Tibial nerve (tissue), 4 donors: ENCODE data around the gene MAGI1. TPM values are rescaled to one million over a fixed set of nuclear protein-coding genes. Genes with fewer than 3 reads are reported as not detected.

Source experiments
- DNase-seq, 2 donors: peaks; one replicate each; pipeline ENCODE4 v3.0.0-alpha.2; 2019; ENCODE audit warnings: low spot score in 2 of 2
- H3K27ac ChIP-seq, 4 donors: fragments of 200-600 bp; sonication (generic) in 3 of 4; one replicate each; pipeline ENCODE4 v1.5.1; 2017 to 2019; ENCODE audit warnings: mild to moderate bottlenecking in 1 of 4
- H3K27me3 ChIP-seq, 2 donors: fragments of 200-600 bp; sonication (generic) in 1 of 2; one replicate each; pipeline versions ENCODE4 v1.5.1 to v1.6.0; 2017 to 2019
- H3K36me3 ChIP-seq, 3 donors: fragments of 200-600 bp; sonication (generic); one replicate each; pipeline ENCODE4 v1.5.1; 2018 to 2019
- H3K4me1 ChIP-seq, 4 donors: fragments of 200-600 bp; sonication (generic) in 3 of 4; one replicate each; pipeline ENCODE4 v1.5.1; 2017 to 2019
- H3K4me3 ChIP-seq, 4 donors: fragments of 200-600 bp; sonication (generic) in 3 of 4; one replicate each; pipeline ENCODE4 v1.5.1; 2017 to 2019; ENCODE audit warnings: mild to moderate bottlenecking in 1 of 4, moderate library complexity in 1 of 4
- H3K9me3 ChIP-seq, 4 donors: fragments of 200-600 bp; sonication (generic) in 3 of 4; one replicate each; pipeline ENCODE4 v1.5.1; 2017 to 2019
- CTCF ChIP-seq, 5 experiments: fragments of 200-600 bp in 3 of 5; fragments of 450-650 bp in 2 of 5; sonication (generic) in 3 of 5; IDR thresholded peaks; one replicate each; pipeline ENCODE4 v1.5.1; 2016 to 2019; ENCODE audit warnings: antibody characterized with exemption in 5 of 5, mild to moderate bottlenecking in 3 of 5, moderate library complexity in 2 of 5
- EP300 ChIP-seq, 2 donors: sonication (generic); formaldehyde crosslinking; IDR thresholded peaks; one replicate each; pipeline ENCODE4 v1.6.1; 2017; ENCODE audit warnings: antibody characterized with exemption in 2 of 2, mild to moderate bottlenecking in 1 of 2
- POLR2A ChIP-seq, 2 donors: fragments of 450-650 bp; IDR thresholded peaks; one replicate each; pipeline ENCODE4 v1.6.1; 2017; ENCODE audit warnings: antibody characterized with exemption in 2 of 2, mild to moderate bottlenecking in 2 of 2, moderate library complexity in 2 of 2
- whole genome bisulfite sequencing, 2 donors: methylation state at CpG; one replicate each; pipeline ENCODE4 v1.1.5; 2018; 5-methylcytosine and 5-hydroxymethylcytosine counted together
- total RNA-seq, 4 donors: library from RNA; depleted of rRNA; stranded (reverse); fragments of >200 nt; gene quantifications; one replicate each; pipeline ENCODE4 v1.1.0, GENCODE V29; 2016

Gene MAGI1
- total RNA-seq, 4 donors from 2014 or later, result 30.6 to 52.8 (median 36.1) TPM

GRCh38 chr3:65436580-65436979, 602.1 kb downstream of the MAGI1 start:
- no peaks in the 10 kb centered on the region for H3K9me3 ChIP-seq
- 28 to 43% methylated on average over 1 of the region's 1 CpG for WGBS, 2 donors
- H3K27ac ChIP-seq, result peak overlapping the region in 1 of 4 donors; percentile 58
- peaks cover 0 to 9% (median 0%) of the 10 kb centered on the region in 4 donors for H3K4me1 ChIP-seq
- H3K27me3 ChIP-seq, result no peaks in the 10 kb centered on the region
- no peak for DNase-seq
- H3K4me3 ChIP-seq, result no peak overlapping the region
- TF ChIP-seq CTCF (IDR thresholded peaks at IDR 0.05) (peak in 4 of 5 experiments; percentile 39 to 59 (median 47)), POLR2A (IDR thresholded peaks at IDR 0.05) (no peak), EP300 (IDR thresholded peaks at IDR 0.05) (peak in 1 of 2 donors; percentile 21)
- H3K36me3 ChIP-seq, result peaks cover 0 to 27% (median 0%) of the 10 kb centered on the region in 3 donors

- 83 to 86% methylated on average over 5 of the region's 5 CpGs for WGBS, 2 donors
Measured at GRCh38 chr3:65433480-65433879, 605.2 kb downstream of the MAGI1 start.

GRCh38 chr3:65432388-65433003, 606.2 kb downstream of the MAGI1 start:
- no peak for DNase-seq
- WGBS, 2 donors, result 92 to 94% methylated on average over 6 of the region's 6 CpGs
- TF ChIP-seq POLR2A (IDR thresholded peaks at IDR 0.05) (no peak), CTCF (IDR thresholded peaks at IDR 0.05) (no peak), EP300 (IDR thresholded peaks at IDR 0.05) (no peak)
- Histone ChIP-seq H3K27ac (peak overlapping the region in 1 of 4 donors; percentile 22), H3K9me3 (no peaks in the 10 kb centered on the region), H3K4me3 (no peak overlapping the region), H3K27me3 (no peaks in the 10 kb centered on the region), H3K36me3 (peaks cover 0 to 54% (median 0%) of the 10 kb centered on the region in 3 donors), H3K4me1 (no peaks in the 10 kb centered on the region)

More at GRCh38 chr3:65433480-65433879, 605.2 kb downstream of the MAGI1 start:
- Histone ChIP-seq H3K27ac (no peak overlapping the region), H3K4me1 (no peaks in the 10 kb centered on the region), H3K27me3 (no peaks in the 10 kb centered on the region), H3K36me3 (peaks cover 0 to 49% (median 0%) of the 10 kb centered on the region in 3 donors), H3K4me3 (no peak overlapping the region), H3K9me3 (no peaks in the 10 kb centered on the region)
- TF ChIP-seq EP300 (IDR thresholded peaks at IDR 0.05), result no peak
- TF ChIP-seq POLR2A (IDR thresholded peaks at IDR 0.05), result no peak
- no peak for TF ChIP-seq CTCF (IDR thresholded peaks at IDR 0.05)
- DNase-seq, result no peak

GRCh38 chr3:65425880-65426279, 612.8 kb downstream of the MAGI1 start:
- peaks cover 0 to 6% (median 0%) of the 10 kb centered on the region in 4 donors for H3K4me1 ChIP-seq
- no peak for DNase-seq
- H3K27ac ChIP-seq, result no peak overlapping the region
- H3K36me3 ChIP-seq, result peaks cover 0 to 46% (median 0%) of the 10 kb centered on the region in 3 donors
- 64 to 70% methylated on average over 3 of the region's 3 CpGs for WGBS, 2 donors
- TF ChIP-seq POLR2A (IDR thresholded peaks at IDR 0.05) (no peak), EP300 (IDR thresholded peaks at IDR 0.05) (no peak), CTCF (IDR thresholded peaks at IDR 0.05) (no peak)
- H3K4me3 ChIP-seq, result no peak overlapping the region
- H3K9me3 ChIP-seq, result no peaks in the 10 kb centered on the region
- no peaks in the 10 kb centered on the region for H3K27me3 ChIP-seq

GRCh38 chr3:65422154-65422553, 616.6 kb downstream of the MAGI1 start:
- WGBS, 2 donors, result 66 to 79% methylated on average over 3 of the region's 3 CpGs

More at GRCh38 chr3:65422154-65422553, 616.6 kb downstream of the MAGI1 start:
- Histone ChIP-seq H3K27ac (peak overlapping the region in 2 of 4 donors; percentile 31 to 71), H3K9me3 (no peaks in the 10 kb centered on the region), H3K27me3 (no peaks in the 10 kb centered on the region), H3K4me3 (no peak overlapping the region), H3K36me3 (peaks cover 0 to 9% (median 0%) of the 10 kb centered on the region in 3 donors), H3K4me1 (peaks cover 0 to 9% (median 0%) of the 10 kb centered on the region in 4 donors)
- peak in 1 of 2 donors; percentile 13 for TF ChIP-seq EP300 (IDR thresholded peaks at IDR 0.05)
- no peak for TF ChIP-seq CTCF (IDR thresholded peaks at IDR 0.05)
- no peak for TF ChIP-seq POLR2A (IDR thresholded peaks at IDR 0.05)
- no peak for DNase-seq
